HepG2 (cell line): ENCODE data around the gene PIK3CD. TPM values are rescaled to one million over a fixed set of nuclear protein-coding genes. Genes with fewer than 3 reads are reported as not detected.

Experiments
- ATAC-seq: fragments of 200-7000 bp; cut with Tn5 transposase; 3 replicates; pipeline ENCODE4 v1.9.1; 2020; ENCODE audit warnings: mild to moderate bottlenecking, moderate library complexity
- BruUV-seq: library from RNA; stranded (reverse); fragments of 400-500 nt; replicated peaks from 2 replicates; lab custom pipeline; 2021; lab: Mats Ljungman, UMichigan
- CTCF ChIA-PET: fragments of 300-600 bp; formaldehyde crosslinking; extraction: SDS; loops from one replicate; lab custom pipeline; 2021; ENCODE audit warnings: low total read pairs, inconsistent platforms, low intra/inter-chr PET ratio; lab: Yijun Ruan, JAX
- POLR2A ChIA-PET: fragments of 350-600 bp; sonication (Branson Sonifier 250); formaldehyde crosslinking; loops from one replicate; lab custom pipeline; 2020; ENCODE audit warnings: antibody characterized with exemption, inconsistent platforms; lab: Yijun Ruan, JAX
- DNase-seq: peaks from one replicate; pipeline ENCODE4 v3.0.0-alpha.2; 2015; ENCODE audit warnings: low spot score
- FAIRE-seq: peaks from 3 replicates; lab custom pipeline; 2011; peaks lifted over from hg19 to GRCh38; lab: Jason Lieb, UNC
- H2AFZ ChIP-seq: one replicate; pipeline ENCODE4 v1.6.1; 2011; ENCODE audit warnings: low read length, inconsistent platforms
- H3K27ac ChIP-seq: fragments of 300-600 bp; 3 replicates; pipeline ENCODE4 v1.8.0; 2011; ENCODE audit warnings: mixed run types, mild to moderate bottlenecking, mixed read lengths, low read length, inconsistent platforms; ENCODE audit not compliant: insufficient read depth; ENCODE audit errors: extremely low read length
- H3K27me3 ChIP-seq, 2 experiments: fragments of 200-600 bp in 1 of 2; 2 replicates in 1 of 2; 3 replicates in 1 of 2; pipeline versions ENCODE4 v1.6.0 to v1.8.0; 2011; ENCODE audit warnings: low read length in 2 of 2, mild to moderate bottlenecking in 2 of 2, moderate library complexity in 2 of 2, inconsistent platforms in 1 of 2; ENCODE audit not compliant: insufficient read depth in 2 of 2, control insufficient read depth in 1 of 2
- H3K36me3 ChIP-seq, 2 experiments: fragments of 200-600 bp in 1 of 2; replicated peaks in 1 of 2; 2 replicates in 1 of 2; 3 replicates in 1 of 2; pipeline versions ENCODE4 v1.5.1 to v1.8.0; 2011; ENCODE audit warnings: low read length in 2 of 2, inconsistent platforms in 1 of 2; ENCODE audit not compliant: insufficient read depth in 2 of 2, control insufficient read depth in 1 of 2
- H3K4me1 ChIP-seq: 2 replicates; pipeline ENCODE4 v1.5.1; 2012; ENCODE audit warnings: low read length, inconsistent platforms; ENCODE audit not compliant: insufficient read depth
- H3K4me2 ChIP-seq: 2 replicates; pipeline ENCODE4 v1.6.0; 2011; ENCODE audit warnings: low read depth, low read length, inconsistent platforms
- H3K4me3 ChIP-seq, 3 experiments: fragments of 200-600 bp in 1 of 3; sonication (generic), shearing (Covaris generic) in 1 of 3; replicated peaks in 1 of 3; 2 replicates each; pipeline ENCODE4 v1.5.1; 2011 to 2016; ENCODE audit warnings: low read length in 3 of 3, inconsistent platforms in 2 of 3, low read depth in 2 of 3, mild to moderate bottlenecking in 2 of 3, control low read depth in 1 of 3, mixed read lengths in 1 of 3; ENCODE audit not compliant: insufficient read depth in 1 of 3
- H3K79me2 ChIP-seq: one replicate; pipeline ENCODE4 v1.6.1; 2011; ENCODE audit warnings: low read length, inconsistent platforms; ENCODE audit not compliant: insufficient read depth
- H3K9ac ChIP-seq: 2 replicates; pipeline ENCODE4 v1.6.0; 2011; ENCODE audit warnings: mild to moderate bottlenecking, low read depth, low read length, inconsistent platforms; ENCODE audit not compliant: insufficient read depth
- H3K9me3 ChIP-seq: 2 replicates; pipeline ENCODE4 v1.5.1; 2012; ENCODE audit warnings: mild to moderate bottlenecking, low read length
- H4K20me1 ChIP-seq: 2 replicates; pipeline ENCODE4 v1.6.0; 2011; ENCODE audit warnings: inconsistent platforms, mild to moderate bottlenecking, low read length, moderate library complexity; ENCODE audit not compliant: insufficient read depth
- HDAC1 ChIP-seq: sonication (generic); formaldehyde crosslinking; IDR thresholded peaks from 2 replicates; pipeline ENCODE4 v1.5.1; 2020; ENCODE audit warnings: mild to moderate bottlenecking, missing genetic modification reagents
- HMGXB4 ChIP-seq, 2 experiments: sonication (generic) in 1 of 2; formaldehyde crosslinking in 1 of 2; IDR thresholded peaks; 2 replicates each; pipeline versions ENCODE4 v1.4.0 to v1.6.1; 2018 to 2020; ENCODE audit warnings: missing genetic modification reagents in 2 of 2, borderline replicate concordance in 1 of 2, low read depth in 1 of 2, mild to moderate bottlenecking in 1 of 2, missing biosample characterization in 1 of 2
- JARID2 ChIP-seq: sonication (generic); formaldehyde crosslinking; IDR thresholded peaks from 2 replicates; pipeline ENCODE4 v1.8.1; 2023; ENCODE audit warnings: missing genetic modification reagents, inconsistent platforms; ENCODE audit not compliant: insufficient replicate concordance
- JUNB ChIP-seq: sonication (generic); formaldehyde crosslinking; IDR thresholded peaks from 2 replicates; pipeline ENCODE4 v1.8.0; 2022; ENCODE audit warnings: missing genetic modification reagents, mild to moderate bottlenecking, borderline replicate concordance
- MATR3 ChIP-seq: sonication (generic); formaldehyde crosslinking; IDR thresholded peaks from 2 replicates; pipeline ENCODE4 v1.4.0; 2020; ENCODE audit warnings: missing genetic modification reagents
- TBP ChIP-seq: sonication (generic); formaldehyde crosslinking; IDR thresholded peaks from 2 replicates; pipeline ENCODE4 v1.5.0; 2020; ENCODE audit warnings: missing genetic modification reagents
- ZNF589 ChIP-seq: sonication (generic); formaldehyde crosslinking; conservative IDR thresholded peaks from 2 replicates; pipeline ENCODE4 v1.8.0; 2022; ENCODE audit warnings: mild to moderate bottlenecking, moderate library complexity, missing genetic modification reagents
- WGBS: methylation state at CpG from one replicate; pipeline ENCODE4 v1.1.6; 2017; ENCODE audit warnings: low lambda C conversion rate; 5-methylcytosine and 5-hydroxymethylcytosine counted together
- in situ Hi-C: cut with HindIII; loops from 2 replicates; pipeline ENCODE4 v1.10.0; 2017; ENCODE audit warnings: low pct_unique_long_range_greater_than_20kb; ENCODE audit not compliant: extremely low pct_ligation_motif_present
- intact Hi-C: fragments of 100-400 bp; cut with micrococcal nuclease; formaldehyde crosslinking; loops from one replicate; pipeline ENCODE4 v1.10.0; 2022; ENCODE audit not compliant: unreplicated experiment
- polyA plus RNA-seq, 8 experiments: library from polyadenylated mRNA; depleted of rRNA in 3 of 8; stranded (reverse) in 7 of 8; unstranded in 1 of 8; fragments of >200 nt; fragmentation: Illumina TruSeq in 4 of 8; extraction: Trizol in 4 of 8; gene quantifications; 2 replicates each; pipeline versions ENCODE4 v1.2.1 to v1.2.3, GENCODE V29; 2011 to 2016; ENCODE audit warnings: low read depth in 4 of 8, missing spikeins in 1 of 8, mixed read lengths in 1 of 8; ENCODE audit not compliant: insufficient read depth in 1 of 8
- total RNA-seq, 5 experiments: library from RNA; depleted of rRNA; stranded (reverse); fragments of >200 nt; fragmentation: Illumina TruSeq; extraction: Trizol; gene quantifications; 2 replicates each; pipeline ENCODE4 v1.2.3, GENCODE V29; 2016; ENCODE audit warnings: low read depth in 1 of 5
- TF ChIP-seq, protein P1 (sequence below): IDR thresholded peaks from 2 replicates; pipeline ENCODE4 v1.6.1; 2016

Gene PIK3CD
- total and polyA plus RNA-seq, 2 of the 13 experiments (the other 11 are each of a cell fraction or from before 2014, with no cell fraction given) = 7.1 to 10.0 TPM

- Histone ChIP-seq H3K27me3 (no peaks in the 10 kb centered on the region), H3K36me3 (no peaks in the 10 kb centered on the region), H3K79me2 (no peaks in the 10 kb centered on the region), H3K4me2 (no peak overlapping the region), H3K27ac (no peak overlapping the region), H3K9ac (no peak overlapping the region), H3K9me3 (no peaks in the 10 kb centered on the region), H4K20me1 (no peaks in the 10 kb centered on the region), H3K4me1 (peaks cover 12% of the 10 kb centered on the region; the same call in 1 of the 2 replicates), H3K4me3 (no peak overlapping the region), H2AFZ (no peak overlapping the region)
- no TSS peak for BruUV-seq
- DNase-seq (no peak), ATAC-seq (no peak), FAIRE-seq (no peak)
- intact Hi-C loops (no loop called here), in situ Hi-C loops (no loop called here)
- TF ChIP-seq JARID2 = no peak
- no peak for TF ChIP-seq JUNB (CRISPR knock-in tag)
- CTCF ChIA-PET = no interaction called here
- POLR2A ChIA-PET = interaction anchor here (1.2 kb wide), 1 partner anchor 37 kb away, joined by 4 read pairs; no protein-coding TSS in a partner anchor
- 92% methylated on average over 6 of the region's 6 CpGs for whole genome bisulfite sequencing
Measured at GRCh38 chr1:9680828-9681227, 29.3 kb downstream of the PIK3CD start.

DNA sequence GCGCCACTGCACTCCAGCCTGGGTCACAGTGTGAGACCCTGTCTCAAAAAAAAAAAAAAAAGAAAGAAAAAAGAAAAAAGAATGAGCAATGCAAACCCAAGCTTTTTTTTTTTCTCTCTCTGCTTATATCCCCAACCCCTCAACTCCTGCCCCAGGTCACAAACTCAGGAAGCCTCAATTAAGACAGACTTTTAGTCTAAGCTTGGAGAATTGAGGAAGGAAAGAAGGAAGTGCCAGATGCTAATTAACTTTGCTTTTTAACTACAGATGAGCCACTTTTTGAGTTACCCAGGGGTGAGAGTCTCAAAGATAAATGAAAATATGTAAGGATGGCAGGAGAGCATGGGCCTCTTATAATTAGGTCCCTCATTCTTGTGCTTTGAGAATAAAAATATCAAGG, 33.3 kb downstream of the PIK3CD start:
- intact Hi-C loops = no loop called here
- H3K79me2 ChIP-seq = no peaks in the 10 kb centered on the region
- no TSS peak for BruUV-seq
- no peak overlapping the region for H3K4me2 ChIP-seq
- H2AFZ ChIP-seq = no peak overlapping the region
- in situ Hi-C loops = no loop called here
- no peak overlapping the region for H3K9ac ChIP-seq
- H4K20me1 ChIP-seq = no peaks in the 10 kb centered on the region
- 89% methylated on average over 1 of the region's 1 CpG for WGBS
- no peak overlapping the region for H3K4me3 ChIP-seq
- ChIA-PET POLR2A (no interaction called here), CTCF (no interaction called here)
- peaks cover 24% of the 10 kb centered on the region for H3K4me1 ChIP-seq
- FAIRE-seq = no peak
- no peak overlapping the region for H3K27ac ChIP-seq
- no peak for TF ChIP-seq TBP (CRISPR knock-in tag)
- TF ChIP-seq HMGXB4 (CRISPR knock-in tag; IDR thresholded peaks at IDR 0.05; ENCODE audit: borderline replicate concordance in 1 of 2, low read depth in 1 of 2) = no peak
- TF ChIP-seq, protein P1, sequence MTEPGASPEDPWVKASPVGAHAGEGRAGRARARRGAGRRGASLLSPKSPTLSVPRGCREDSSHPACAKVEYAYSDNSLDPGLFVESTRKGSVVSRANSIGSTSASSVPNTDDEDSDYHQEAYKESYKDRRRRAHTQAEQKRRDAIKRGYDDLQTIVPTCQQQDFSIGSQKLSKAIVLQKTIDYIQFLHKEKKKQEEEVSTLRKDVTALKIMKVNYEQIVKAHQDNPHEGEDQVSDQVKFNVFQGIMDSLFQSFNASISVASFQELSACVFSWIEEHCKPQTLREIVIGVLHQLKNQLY = no peak
- no peak for TF ChIP-seq ZNF589 (CRISPR knock-in tag)
- TF ChIP-seq HDAC1 (CRISPR knock-in tag) = no peak
- TF ChIP-seq MATR3 (CRISPR knock-in tag) = no peak
- no peak for ATAC-seq
- peaks cover 0 to 10% of the 10 kb centered on the region in 2 experiments; a peak in 1 of 5 replicates for H3K27me3 ChIP-seq
- no peaks in the 10 kb centered on the region for H3K9me3 ChIP-seq
- no peaks in the 10 kb centered on the region for H3K36me3 ChIP-seq
- DNase-seq = no peak
